SK-N-SH (cell line): ENCODE data around the gene HNRNPF. TPM values are rescaled to one million over a fixed set of nuclear protein-coding genes. Genes with fewer than 3 reads are reported as not detected.

Source experiments
- CTCF ChIA-PET: fragments of 300-600, 350-600 bp; formaldehyde crosslinking; extraction: SDS; loops from one replicate; lab custom pipeline; 2021; lab: Yijun Ruan, JAX
- POLR2A ChIA-PET: fragments of 350-600 bp; sonication (Branson Sonifier 250); formaldehyde crosslinking; extraction: SDS; loops from one replicate; lab custom pipeline; 2020; ENCODE audit warnings: antibody characterized with exemption, inconsistent platforms; lab: Yijun Ruan, JAX
- DNase-seq: peaks from one replicate; pipeline ENCODE4 v3.0.0; 2012
- H2AFZ ChIP-seq: fragments of 200-600 bp; sonication (generic); 2 replicates; pipeline ENCODE4 v1.8.1; 2016; ENCODE audit warnings: antibody characterized with exemption, mild to moderate bottlenecking, low read depth
- H3F3A ChIP-seq: fragments of 200-600 bp; sonication (generic); replicated peaks from 2 replicates; pipeline ENCODE3; 2016; ENCODE audit warnings: antibody characterized with exemption, mild to moderate bottlenecking; ENCODE audit not compliant: insufficient read depth
- H3K27ac ChIP-seq, 2 experiments: fragments of 200-500 bp in 1 of 2; fragments of 200-600 bp in 1 of 2; sonication (Bioruptor generic) in 1 of 2; sonication (generic), shearing (Covaris generic) in 1 of 2; 2 replicates each; pipeline versions ENCODE4 v1.5.1 to v1.6.1; 2014 to 2016; ENCODE audit warnings: low read depth in 2 of 2, inconsistent platforms in 1 of 2, low read length in 1 of 2, mild to moderate bottlenecking in 1 of 2, mixed read lengths in 1 of 2
- H3K27me3 ChIP-seq: fragments of 200-600 bp; sonication (generic), shearing (Covaris generic); 2 replicates; pipeline ENCODE4 v1.6.1; 2016; ENCODE audit warnings: mixed run types; ENCODE audit not compliant: insufficient read depth
- H3K36me3 ChIP-seq, 2 experiments: fragments of 200-500 bp in 1 of 2; fragments of 200-600 bp in 1 of 2; sonication (Bioruptor generic) in 1 of 2; sonication (generic) in 1 of 2; replicated peaks in 1 of 2; 2 replicates each; pipeline versions ENCODE3 to v1.5.1; 2014 to 2016; ENCODE audit warnings: low read length in 1 of 2, mild to moderate bottlenecking in 1 of 2; ENCODE audit not compliant: insufficient read depth in 2 of 2, control insufficient read depth in 1 of 2
- H3K4me1 ChIP-seq, 2 experiments: fragments of 200-500 bp in 1 of 2; fragments of 200-600 bp in 1 of 2; sonication (Bioruptor generic) in 1 of 2; sonication (generic), shearing (Covaris generic) in 1 of 2; 2 replicates each; pipeline versions ENCODE4 v1.5.1 to v1.6.1; 2014 to 2016; ENCODE audit warnings: low read depth in 1 of 2, low read length in 1 of 2, mixed run types in 1 of 2; ENCODE audit not compliant: insufficient read depth in 2 of 2, control insufficient read depth in 1 of 2
- H3K4me2 ChIP-seq: fragments of 200-600 bp; sonication (generic), shearing (Covaris generic); 2 replicates; pipeline ENCODE4 v1.6.1; 2017; ENCODE audit warnings: mixed run types
- H3K4me3 ChIP-seq, 2 experiments: fragments of 200-500 bp in 1 of 2; fragments of 200-600 bp in 1 of 2; sonication (Bioruptor generic) in 1 of 2; sonication (generic), shearing (Covaris generic) in 1 of 2; 2 replicates each; pipeline versions ENCODE4 v1.5.1 to v1.8.1; 2014 to 2016; ENCODE audit warnings: low read depth in 2 of 2, inconsistent platforms in 1 of 2, low read length in 1 of 2, mild to moderate bottlenecking in 1 of 2, mixed read lengths in 1 of 2, moderate library complexity in 1 of 2
- H3K79me2 ChIP-seq: fragments of 200-600 bp; sonication (generic); 2 replicates; pipeline ENCODE4 v1.8.1; 2017; ENCODE audit warnings: mild to moderate bottlenecking; ENCODE audit not compliant: insufficient read depth
- H3K9ac ChIP-seq: fragments of 200-600 bp; sonication (generic); 2 replicates; pipeline ENCODE4 v1.6.1; 2017; ENCODE audit warnings: mixed run types
- H3K9me2 ChIP-seq: fragments of 200-600 bp; sonication (generic); 2 replicates; pipeline ENCODE4 v1.6.1; 2017; ENCODE audit warnings: mixed run types
- H3K9me3 ChIP-seq: fragments of 200-600 bp; sonication (generic); 2 replicates; pipeline ENCODE4 v1.6.1; 2017; ENCODE audit warnings: mixed run types, mild to moderate bottlenecking, moderate library complexity
- H4K20me1 ChIP-seq: fragments of 200-600 bp; sonication (generic); 2 replicates; pipeline ENCODE4 v1.6.1; 2017; ENCODE audit warnings: mild to moderate bottlenecking, mixed run types; ENCODE audit not compliant: insufficient read depth
- CHD2 ChIP-seq: fragments of 150-350 bp; IDR thresholded peaks from 2 replicates; pipeline ENCODE4 v1.6.1; 2018; ENCODE audit warnings: low read length; ENCODE audit not compliant: partially characterized antibody
- ELF1 ChIP-seq: IDR thresholded peaks from 2 replicates; pipeline ENCODE4 v1.4.0; 2012
- EZH2phosphoT487 ChIP-seq: fragments of 200-600 bp; sonication (generic); IDR thresholded peaks from 2 replicates; pipeline ENCODE4 v1.6.1; 2017; ENCODE audit warnings: low read depth, mixed run types, mild to moderate bottlenecking, antibody characterized with exemption, moderate library complexity, borderline replicate concordance
- GABPA ChIP-seq: IDR thresholded peaks from 2 replicates; pipeline ENCODE4 v1.4.0; 2012; ENCODE audit warnings: low read depth, mild to moderate bottlenecking
- GATA2 ChIP-seq: sonication (generic); formaldehyde crosslinking; IDR thresholded peaks from 2 replicates; pipeline ENCODE4 v1.5.0; 2020; ENCODE audit warnings: mild to moderate bottlenecking, missing genetic modification reagents
- JUND ChIP-seq: IDR thresholded peaks from 2 replicates; pipeline ENCODE4 v1.4.0; 2012
- MAX ChIP-seq: IDR thresholded peaks from 2 replicates; pipeline ENCODE4 v1.4.0; 2012; ENCODE audit warnings: low read depth
- MEF2A ChIP-seq: IDR thresholded peaks from 2 replicates; pipeline ENCODE4 v1.4.0; 2012; ENCODE audit warnings: low read depth, borderline replicate concordance
- NFIC ChIP-seq: IDR thresholded peaks from 2 replicates; pipeline ENCODE4 v1.4.0; 2012; ENCODE audit warnings: borderline replicate concordance
- NRF1 ChIP-seq: IDR thresholded peaks from 2 replicates; pipeline ENCODE4 v1.6.1; 2012; ENCODE audit warnings: low read depth, mild to moderate bottlenecking, low read length
- RCOR1 ChIP-seq: fragments of 150-350 bp; IDR thresholded peaks from 2 replicates; pipeline ENCODE4 v1.6.1; 2017; ENCODE audit warnings: antibody characterized with exemption, low read length
- REST ChIP-seq: IDR thresholded peaks from 2 replicates; pipeline ENCODE4 v1.6.1; 2012; ENCODE audit warnings: mild to moderate bottlenecking, low read depth, low read length, moderate library complexity
- RFX5 ChIP-seq: IDR thresholded peaks from 2 replicates; pipeline ENCODE4 v1.6.1; 2012; ENCODE audit warnings: mild to moderate bottlenecking, improper control_type of control experiment, low read length
- SIN3A ChIP-seq: IDR thresholded peaks from 2 replicates; pipeline ENCODE4 v1.6.1; 2012; ENCODE audit warnings: low read depth, mild to moderate bottlenecking, low read length, moderate library complexity, borderline replicate concordance
- SMC3 ChIP-seq: IDR thresholded peaks from 2 replicates; pipeline ENCODE4 v1.6.1; 2012; ENCODE audit warnings: low read depth, low read length, improper control_type of control experiment
- TAF1 ChIP-seq: IDR thresholded peaks from 2 replicates; pipeline ENCODE4 v1.6.1; 2012; ENCODE audit warnings: low read depth, mild to moderate bottlenecking, low read length, moderate library complexity, borderline replicate concordance
- YY1 ChIP-seq: IDR thresholded peaks from 2 replicates; pipeline ENCODE4 v1.4.0; 2012; ENCODE audit warnings: low read depth, mild to moderate bottlenecking
- ZBTB33 ChIP-seq: IDR thresholded peaks from 2 replicates; pipeline ENCODE4 v1.4.0; 2012; ENCODE audit warnings: low read depth, borderline replicate concordance
- WGBS: methylation state at CpG from one replicate; pipeline ENCODE4 v1.1.6; 2017; ENCODE audit warnings: low lambda C conversion rate; 5-methylcytosine and 5-hydroxymethylcytosine counted together
- polyA plus RNA-seq, 3 experiments: library from polyadenylated mRNA; depleted of rRNA; stranded (reverse); fragments of >200 nt; gene quantifications; 2 replicates each; pipeline ENCODE4 v1.2.3, GENCODE V29; 2012
- TF ChIP-seq, protein P1 (sequence below): IDR thresholded peaks from 2 replicates; pipeline ENCODE4 v1.4.0; 2012; ENCODE audit warnings: low read depth, borderline replicate concordance

Gene HNRNPF
- polyA plus RNA-seq, 1 of the 3 experiments (the other 2 are of a cell fraction), result 195 TPM

GRCh38 chr10:43440463-43441134, 31.6 kb upstream of the HNRNPF start:
- ChIA-PET POLR2A (no interaction called here), CTCF (no interaction called here)
- Histone ChIP-seq H3K4me3 (no peak overlapping the region), H3K9me2 (no peaks in the 10 kb centered on the region), H3K79me2 (peaks cover 26% of the 10 kb centered on the region; the same call in 1 of the 2 replicates), H3K4me2 (no peak overlapping the region), H3K9ac (no peak overlapping the region), H3K27me3 (no peaks in the 10 kb centered on the region), H2AFZ (no peak overlapping the region), H3K36me3 (peaks cover 0 to 9% of the 10 kb centered on the region in 2 experiments), H3K9me3 (no peaks in the 10 kb centered on the region), H3K27ac (no peak overlapping the region), H4K20me1 (no peaks in the 10 kb centered on the region), H3K4me1 (no peaks in the 10 kb centered on the region), H3F3A (peaks cover 10% of the 10 kb centered on the region)
- WGBS, result 83% methylated on average over 5 of the region's 5 CpGs
- TF ChIP-seq EZH2phosphoT487 (no peak), CHD2 (no peak), SMC3 (no peak), MEF2A (no peak), REST (no peak), MAX (no peak), NFIC (no peak), ELF1 (no peak), ZBTB33 (no peak), TAF1 (no peak), GABPA (no peak), NRF1 (no peak), SIN3A (no peak), RFX5 (no peak), GATA2 (CRISPR knock-in tag) (no peak), YY1 (no peak), RCOR1 (no peak), JUND (no peak)
- TF ChIP-seq, protein P1, sequence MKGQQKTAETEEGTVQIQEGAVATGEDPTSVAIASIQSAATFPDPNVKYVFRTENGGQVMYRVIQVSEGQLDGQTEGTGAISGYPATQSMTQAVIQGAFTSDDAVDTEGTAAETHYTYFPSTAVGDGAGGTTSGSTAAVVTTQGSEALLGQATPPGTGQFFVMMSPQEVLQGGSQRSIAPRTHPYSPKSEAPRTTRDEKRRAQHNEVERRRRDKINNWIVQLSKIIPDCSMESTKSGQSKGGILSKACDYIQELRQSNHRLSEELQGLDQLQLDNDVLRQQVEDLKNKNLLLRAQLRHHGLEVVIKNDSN, result no peak
- no peak for DNase-seq
